BJ (cell line): Measurements from ENCODE around the gene FRMD3. TPM values are rescaled to one million over a fixed set of nuclear protein-coding genes. Genes with fewer than 3 reads are reported as not detected.

Experiments used
- CTCF ChIA-PET: fragments of 350-600 bp; formaldehyde crosslinking; extraction: SDS; loops from one replicate; lab custom pipeline; 2021; ENCODE audit warnings: antibody characterized with exemption, inconsistent platforms; lab: Yijun Ruan, JAX
- POLR2A ChIA-PET: fragments of 300-600 bp; sonication (Branson Sonifier 250); formaldehyde crosslinking; extraction: SDS; loops from one replicate; lab custom pipeline; 2021; ENCODE audit warnings: antibody characterized with exemption; lab: Charles Lee
- DNase-seq: peaks from one replicate; pipeline ENCODE4 v3.0.0-alpha.2; 2011; ENCODE audit warnings: low read depth
- H3K27me3 ChIP-seq: 2 replicates; pipeline ENCODE4 v1.6.0; 2011; ENCODE audit warnings: low read length; ENCODE audit not compliant: control insufficient read depth, insufficient read depth
- H3K36me3 ChIP-seq: 2 replicates; pipeline ENCODE4 v1.5.1; 2011; ENCODE audit warnings: low read length; ENCODE audit not compliant: control insufficient read depth, insufficient read depth
- H3K4me3 ChIP-seq: 2 replicates; pipeline ENCODE4 v1.5.1; 2011; ENCODE audit warnings: low read depth, mild to moderate bottlenecking, control low read depth, low read length
- CTCF ChIP-seq: IDR thresholded peaks from 2 replicates; pipeline ENCODE4 v1.5.1; 2011; ENCODE audit warnings: low read depth, mild to moderate bottlenecking, control low read depth, inconsistent platforms, low read length, moderate library complexity; ENCODE audit not compliant: insufficient read depth
- polyA plus RNA-seq: library from polyadenylated mRNA; depleted of rRNA; stranded (reverse); fragments of >200 nt; gene quantifications from 2 replicates; pipeline ENCODE4 v1.2.3, GENCODE V29; 2011

Gene FRMD3
- polyA plus RNA-seq, 1 experiment = 0.10 TPM

DNA sequence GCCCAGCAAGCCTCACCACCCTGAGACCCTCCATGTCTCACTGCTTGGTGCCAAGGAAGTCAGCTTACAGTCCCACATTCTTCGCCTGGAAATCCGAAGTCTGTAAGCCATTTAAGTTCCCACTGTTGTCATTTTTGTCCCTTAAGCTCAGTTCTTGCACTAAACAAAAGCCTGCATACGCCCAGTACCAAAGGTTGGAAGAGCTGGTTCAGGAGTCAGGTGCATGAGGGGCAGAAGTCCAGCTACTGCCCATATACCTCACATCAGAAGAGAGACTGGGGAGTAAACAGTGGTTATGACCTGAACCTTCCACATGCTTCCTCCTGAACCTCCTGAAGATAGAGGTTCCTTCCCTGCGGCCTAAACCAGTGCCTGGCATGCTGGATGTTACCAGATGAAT, 146.0 kb downstream of the FRMD3 start:
- Histone ChIP-seq H3K36me3 (no peaks in the 10 kb centered on the region), H3K27me3 (no peaks in the 10 kb centered on the region), H3K4me3 (no peak overlapping the region)
- DNase-seq = no peak
- TF ChIP-seq CTCF = no peak
- ChIA-PET CTCF (no interaction called here), POLR2A (no interaction called here)

DNA sequence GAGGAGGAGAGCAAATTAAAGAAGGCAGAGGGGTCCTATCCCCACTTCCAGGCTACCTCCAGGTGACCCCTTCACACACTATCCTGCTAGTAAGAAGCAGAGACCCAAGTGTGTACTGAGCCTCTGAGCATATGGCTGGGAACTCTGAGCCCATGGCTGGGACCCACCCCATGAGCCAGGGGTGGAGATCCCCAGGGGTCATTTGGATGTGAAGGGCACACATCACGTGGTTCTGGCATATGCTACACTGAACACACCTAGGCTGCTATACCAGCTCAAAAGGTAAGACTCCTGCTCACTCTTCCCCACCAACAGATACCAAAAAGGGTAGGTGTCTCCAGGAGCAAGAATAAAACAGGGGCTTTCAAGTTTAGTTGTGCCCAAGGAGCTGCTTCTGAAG, 149.9 kb downstream of the FRMD3 start:
- Histone ChIP-seq H3K36me3 (no peaks in the 10 kb centered on the region), H3K27me3 (no peaks in the 10 kb centered on the region), H3K4me3 (no peak overlapping the region)
- no peak for DNase-seq
- ChIA-PET CTCF (no interaction called here), POLR2A (no interaction called here)
- no peak for TF ChIP-seq CTCF

GRCh38 chr9:83387401-83388185, 150.6 kb downstream of the FRMD3 start:
- no peaks in the 10 kb centered on the region for H3K36me3 ChIP-seq
- no peak for TF ChIP-seq CTCF
- no peak for DNase-seq
- H3K27me3 ChIP-seq = no peaks in the 10 kb centered on the region
- POLR2A ChIA-PET = no interaction called here
- no peak overlapping the region for H3K4me3 ChIP-seq
- CTCF ChIA-PET = interaction anchor here (0.7 kb wide), 1 partner anchor 92 kb away, joined by 3 read pairs; no protein-coding TSS in a partner anchor

DNA sequence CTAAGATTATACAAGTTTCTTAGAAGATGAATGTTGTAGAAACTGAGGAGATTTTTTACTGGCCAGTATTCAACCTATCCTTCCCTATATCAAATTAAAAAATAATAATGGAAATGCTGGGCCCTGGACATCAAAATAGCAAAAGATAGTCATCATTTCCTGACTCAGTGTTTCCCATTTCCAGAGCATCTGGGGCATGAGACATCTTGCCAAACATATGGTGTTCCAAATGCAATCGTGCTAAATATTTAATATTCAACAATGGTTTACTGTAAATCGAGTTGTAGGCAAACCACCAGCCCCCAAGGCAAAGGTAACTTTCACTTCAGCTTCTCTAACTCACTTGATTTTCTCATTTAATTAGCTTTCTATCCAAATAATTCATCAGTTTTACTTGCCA, 152.9 kb downstream of the FRMD3 start:
- Histone ChIP-seq H3K36me3 (no peaks in the 10 kb centered on the region), H3K27me3 (no peaks in the 10 kb centered on the region), H3K4me3 (no peak overlapping the region)
- POLR2A ChIA-PET = no interaction called here
- TF ChIP-seq CTCF = no peak
- CTCF ChIA-PET = no interaction called here
- DNase-seq = no peak

DNA sequence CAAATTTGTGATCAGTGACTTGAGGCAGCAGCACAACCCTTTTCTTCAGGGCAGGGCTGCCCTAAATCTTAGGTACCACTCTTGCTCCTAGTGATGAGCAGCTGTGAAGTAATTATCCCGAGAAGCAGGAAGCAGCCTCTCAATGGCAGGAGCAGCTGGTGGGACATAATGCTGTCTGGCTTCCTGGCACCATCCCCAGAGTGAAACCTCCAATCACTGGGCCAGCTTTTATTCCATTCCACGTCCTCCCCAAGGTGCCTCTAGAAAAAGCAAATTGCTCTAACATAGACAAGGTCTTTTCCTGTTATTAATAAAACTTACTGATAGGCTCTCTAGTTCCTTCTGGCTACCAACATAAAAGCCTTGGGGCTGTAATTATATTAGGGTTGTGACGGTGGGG, 154.0 kb downstream of the FRMD3 start:
- no peak for TF ChIP-seq CTCF
- ChIA-PET CTCF (no interaction called here), POLR2A (no interaction called here)
- Histone ChIP-seq H3K4me3 (no peak overlapping the region), H3K27me3 (no peaks in the 10 kb centered on the region), H3K36me3 (no peaks in the 10 kb centered on the region)
- no peak for DNase-seq
